Left renal cortex interstitium (tissue), 4 donors: ENCODE measurements around the gene HAUS7. TPM values are rescaled to one million over a fixed set of nuclear protein-coding genes. Genes with fewer than 3 reads are reported as not detected.

Experiments used
- DNase-seq, 4 donors: peaks; one replicate each; pipeline ENCODE4 v3.0.0-alpha.2; 2013; ENCODE audit warnings: low read depth in 4 of 4, low spot score in 2 of 4, missing footprints in 1 of 4
- polyA plus RNA-seq, 4 donors: library from polyadenylated mRNA; unstranded; fragments of 120-200 nt; gene quantifications; one replicate each; pipeline ENCODE4 v1.2.1, GENCODE V29; 2013; ENCODE audit not compliant: insufficient read length in 4 of 4

Gene HAUS7
- polyA plus RNA-seq, 4 donors = 26.7 to 31.9 (median 30.2) TPM

- DNase-seq = no peak
Measured at GRCh38 chrX:153443476-153444332, 26.7 kb downstream of the HAUS7 start.

DNA sequence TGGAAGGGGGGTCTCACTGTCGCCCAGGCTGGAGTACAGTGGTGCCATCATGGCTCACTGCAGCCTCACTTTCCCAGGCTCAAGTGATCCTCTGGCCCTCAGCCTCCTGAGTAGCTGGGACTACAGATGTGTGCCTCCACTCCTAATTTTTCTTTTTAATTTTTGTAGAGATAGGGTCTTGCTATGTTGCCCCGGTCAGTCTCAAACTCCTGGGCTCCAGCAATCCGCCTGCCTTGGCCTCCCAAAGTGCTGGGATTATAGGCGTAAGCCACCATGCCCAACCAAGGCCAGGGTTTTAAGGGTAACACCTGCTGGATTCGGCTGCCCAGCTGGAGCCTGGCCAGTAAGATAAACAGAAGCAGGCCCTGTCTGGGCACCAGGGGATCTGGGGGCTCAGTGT, 27.9 kb downstream of the HAUS7 start:
- DNase-seq = no peak

DNA sequence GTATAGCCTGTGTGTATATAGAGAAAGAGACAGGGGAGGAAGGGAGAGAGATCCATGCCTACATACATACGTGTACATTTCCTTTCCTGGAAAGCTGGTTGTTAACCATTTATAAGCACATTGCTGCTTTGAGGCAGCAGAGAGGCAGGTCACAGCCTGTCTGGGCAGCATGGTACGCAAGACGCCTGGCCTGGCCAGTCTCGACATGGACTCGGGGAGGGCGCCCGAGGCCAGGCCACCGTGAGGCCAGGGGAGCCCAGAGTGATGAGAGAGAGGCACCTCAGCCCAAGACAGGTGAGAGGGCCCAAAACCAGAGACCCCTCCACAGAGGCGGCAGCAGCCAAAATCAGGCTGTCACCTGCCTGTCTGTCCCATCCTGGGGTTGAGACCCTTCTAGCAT, 28.4 kb downstream of the HAUS7 start:
- DNase-seq = no peak

- no peak for DNase-seq
Measured at GRCh38 chrX:153441296-153441695, 29.1 kb downstream of the HAUS7 start.

GRCh38 chrX:153440556-153441135, 29.7 kb downstream of the HAUS7 start:
- no peak for DNase-seq

DNA sequence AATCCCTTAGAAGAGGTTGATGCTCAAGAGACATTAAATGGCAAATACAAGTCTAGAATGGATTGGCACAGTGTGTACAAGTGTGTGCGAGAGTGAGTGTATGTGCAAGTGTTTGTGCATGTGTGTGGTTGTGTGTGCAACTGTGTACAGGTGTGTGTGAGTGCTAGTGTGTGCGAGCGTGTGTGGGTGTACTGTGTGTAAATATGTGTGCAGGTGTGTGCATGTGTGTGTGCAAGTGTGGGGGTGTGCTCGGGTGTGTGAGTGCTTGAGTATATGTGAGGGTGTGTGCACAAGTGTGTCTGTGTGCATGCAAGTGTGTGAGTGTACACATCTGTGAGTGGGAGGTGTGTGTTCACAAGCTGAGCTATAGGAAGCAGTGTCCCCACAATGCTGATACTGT, 30.4 kb downstream of the HAUS7 start:
- no peak for DNase-seq

GRCh38 chrX:153438532-153438931, 31.8 kb downstream of the HAUS7 start:
- peak in 1 of 4 donors; percentile 18 for DNase-seq

DNA sequence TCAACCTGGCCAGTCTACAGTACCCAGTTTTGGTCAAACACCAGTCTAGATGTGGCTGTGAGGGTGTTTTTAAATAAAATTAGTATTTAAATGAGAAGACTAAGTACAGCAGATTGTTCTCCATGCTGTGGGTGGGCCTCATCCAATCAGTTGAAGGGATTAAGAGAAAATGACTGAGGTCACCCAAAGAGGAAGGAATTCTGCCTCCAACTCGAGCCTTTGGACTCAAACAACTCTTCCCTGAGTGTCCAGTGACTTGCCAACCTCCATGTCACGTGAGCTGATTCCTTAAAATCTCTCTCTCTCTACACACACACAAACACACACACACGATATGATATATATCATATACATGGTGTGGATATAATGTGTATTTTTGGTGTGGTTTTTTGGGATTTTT, 34.5 kb downstream of the HAUS7 start:
- DNase-seq = no peak

GRCh38 chrX:153434801-153435200, 35.6 kb downstream of the HAUS7 start:
- no peak for DNase-seq

GRCh38 chrX:153433781-153434285, 36.5 kb downstream of the HAUS7 start:
- no peak for DNase-seq

DNA sequence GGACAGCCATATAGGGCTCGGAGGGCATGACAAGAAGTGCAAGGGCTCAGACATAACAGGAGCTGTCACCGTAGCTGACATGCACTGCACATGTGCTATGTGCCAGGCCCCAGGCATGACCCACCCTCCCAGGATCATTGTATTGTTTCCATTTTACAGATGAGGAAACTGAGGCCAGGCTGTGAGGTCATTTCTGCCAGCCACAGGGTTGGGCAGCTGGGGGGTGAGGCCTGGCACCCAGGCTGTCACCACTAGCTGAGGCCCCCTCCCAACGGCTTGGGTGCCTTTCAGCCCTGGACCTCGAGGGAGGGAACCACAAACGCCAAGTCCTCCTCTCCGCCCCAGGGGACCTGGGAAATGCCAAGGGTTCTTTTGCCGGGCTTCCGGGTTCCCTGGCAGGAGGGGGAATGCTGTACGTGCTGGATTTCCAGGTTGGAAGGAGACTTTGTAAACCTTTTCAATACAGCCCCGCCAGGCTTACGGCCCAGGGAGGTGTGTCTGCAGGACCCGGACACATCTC, 37.2 kb downstream of the HAUS7 start:
- no peak for DNase-seq

DNA sequence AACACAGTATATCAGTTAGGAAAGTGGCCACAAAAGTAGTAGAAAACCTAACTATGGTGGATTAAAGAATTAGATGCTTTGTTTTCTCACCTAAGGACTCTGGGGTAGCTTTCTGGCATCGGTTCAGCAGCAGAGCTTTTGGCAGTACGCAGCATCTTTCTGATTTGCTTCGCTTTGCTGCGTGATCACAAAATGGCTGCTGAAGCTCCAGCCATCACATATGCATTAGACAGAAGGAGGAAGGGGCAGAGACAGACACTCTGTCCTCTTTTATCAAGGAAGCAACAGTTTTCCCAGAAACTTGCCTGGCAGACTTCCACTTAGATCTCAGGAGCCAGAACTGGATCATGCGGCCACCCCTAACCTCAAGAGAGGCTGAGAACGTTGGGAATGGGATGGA, 39.6 kb downstream of the HAUS7 start:
- no peak for DNase-seq

GRCh38 chrX:153426204-153426603, 44.2 kb downstream of the HAUS7 start:
- DNase-seq = no peak

DNA sequence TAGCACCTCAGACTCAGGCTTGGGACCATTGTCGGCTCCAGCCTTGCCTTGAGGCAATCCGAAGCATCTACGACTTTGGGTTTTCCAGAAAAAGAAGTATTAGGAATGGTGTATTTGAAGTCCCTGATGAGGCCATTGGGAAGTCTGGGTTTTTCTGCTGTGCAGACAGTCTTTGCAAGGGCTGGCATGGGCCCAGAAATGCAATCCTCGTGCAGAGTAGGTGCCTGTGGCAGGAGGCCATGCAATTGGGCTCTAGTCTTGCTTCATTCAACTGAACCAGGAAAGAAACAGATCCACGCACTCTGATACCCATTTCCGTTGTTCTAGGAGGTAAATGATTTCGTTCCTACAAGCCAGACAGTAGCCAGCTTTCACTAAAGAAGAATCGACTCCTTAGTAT, 46.7 kb downstream of the HAUS7 start:
- DNase-seq = no peak

GRCh38 chrX:153421856-153422255, 48.5 kb downstream of the HAUS7 start:
- DNase-seq = no peak

DNA sequence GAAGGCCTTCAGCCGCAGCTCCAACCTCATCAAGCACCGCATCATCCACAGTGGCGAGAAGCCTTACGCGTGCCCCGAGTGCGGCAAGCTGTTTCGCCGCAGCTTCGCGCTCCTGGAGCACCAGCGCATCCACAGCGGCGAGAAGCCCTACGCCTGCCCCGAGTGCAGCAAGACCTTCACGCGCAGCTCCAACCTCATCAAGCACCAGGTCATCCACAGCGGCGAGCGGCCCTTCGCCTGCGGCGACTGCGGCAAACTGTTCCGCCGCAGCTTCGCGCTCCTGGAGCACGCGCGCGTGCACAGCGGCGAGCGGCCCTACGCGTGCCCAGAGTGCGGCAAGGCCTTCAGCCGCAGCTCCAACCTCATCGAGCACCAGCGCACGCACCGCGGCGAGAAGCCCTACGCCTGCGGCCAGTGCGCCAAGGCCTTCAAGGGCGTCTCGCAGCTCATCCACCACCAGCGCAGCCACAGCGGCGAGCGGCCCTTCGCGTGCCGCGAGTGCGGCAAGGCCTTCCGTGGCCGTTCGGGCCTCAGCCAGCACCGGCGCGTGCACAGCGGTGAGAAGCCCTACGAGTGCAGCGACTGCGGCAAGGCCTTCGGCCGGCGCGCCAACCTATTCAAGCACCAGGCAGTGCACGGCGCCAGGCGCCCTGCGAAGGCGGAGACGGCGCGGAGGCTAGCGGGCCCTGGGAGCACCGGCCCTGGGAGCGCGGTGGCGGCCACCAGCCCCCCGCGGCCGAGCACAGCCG, 49.4 kb downstream of the HAUS7 start:
- no peak for DNase-seq

GRCh38 chrX:153417637-153418036, 52.7 kb downstream of the HAUS7 start:
- no peak for DNase-seq

- no peak for DNase-seq
Measured at GRCh38 chrX:153416781-153417450, 53.5 kb downstream of the HAUS7 start.

- DNase-seq = no peak
Measured at GRCh38 chrX:153414856-153415510, 55.4 kb downstream of the HAUS7 start.

DNA sequence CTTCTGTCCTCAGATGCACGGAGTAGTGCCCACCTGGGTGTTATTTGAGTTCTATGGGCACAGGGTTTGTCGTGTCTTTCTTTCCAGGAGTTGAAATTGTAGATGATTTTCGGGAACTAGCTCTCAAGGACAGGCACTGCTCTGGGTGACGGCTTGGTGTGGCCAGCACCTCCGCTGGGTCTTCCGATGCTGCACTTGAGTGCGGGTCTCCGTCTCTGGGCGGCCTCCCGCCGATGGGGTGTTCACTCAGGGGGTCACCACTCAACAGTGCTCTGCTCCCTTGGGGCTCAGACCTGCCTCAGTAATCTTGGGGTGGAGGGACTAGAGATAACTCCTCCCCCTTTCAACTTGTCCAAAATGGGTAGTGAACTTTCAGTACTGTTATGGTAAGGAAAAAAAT, 56.6 kb downstream of the HAUS7 start:
- no peak for DNase-seq
